Lung (tissue), 12 donors: ENCODE data around the gene TRMT61A. TPM values are rescaled to one million over a fixed set of nuclear protein-coding genes. Genes with fewer than 3 reads are reported as not detected.
A peak's percentile ranks its signal among the peaks of the same experiment; 100 is the strongest.

ENCODE experiments used
- ATAC-seq: fragments of 200-7000 bp; cut with Tn5 transposase; one replicate; pipeline ENCODE4 v1.9.1; 2020; ENCODE audit warnings: moderate number of reproducible peaks; ENCODE audit not compliant: insufficient read depth, low FRiP score
- DNase-seq, 3 donors: peaks; one replicate each; pipeline ENCODE4 v3.0.0-alpha.2; 2013 to 2017
- H3K27ac ChIP-seq, 2 donors: one replicate each; pipeline ENCODE4 v1.5.1; 2013; ENCODE audit warnings: mild to moderate bottlenecking in 2 of 2, moderate library complexity in 2 of 2, control low read depth in 1 of 2, inconsistent platforms in 1 of 2, low read depth in 1 of 2, low read length in 1 of 2
- H3K27me3 ChIP-seq, 3 donors: one replicate each; pipeline ENCODE4 v1.5.1; 2013; ENCODE audit warnings: low read length in 2 of 3; ENCODE audit not compliant: control insufficient read depth in 3 of 3, insufficient read depth in 3 of 3
- H3K36me3 ChIP-seq, 4 donors: one replicate each; pipeline ENCODE4 v1.5.1; 2013; ENCODE audit warnings: low read length in 4 of 4, mild to moderate bottlenecking in 1 of 4, moderate library complexity in 1 of 4; ENCODE audit not compliant: control insufficient read depth in 4 of 4, insufficient read depth in 4 of 4
- H3K4me1 ChIP-seq, 5 donors: one replicate each; pipeline ENCODE4 v1.5.1; 2013; ENCODE audit warnings: low read length in 5 of 5, mild to moderate bottlenecking in 2 of 5, moderate library complexity in 1 of 5; ENCODE audit not compliant: control insufficient read depth in 5 of 5, insufficient read depth in 5 of 5
- H3K4me3 ChIP-seq: one replicate; pipeline ENCODE4 v1.5.1; 2013; ENCODE audit warnings: mild to moderate bottlenecking, control low read depth, moderate library complexity
- H3K9ac ChIP-seq, 2 donors: one replicate each; pipeline ENCODE4 v1.5.1; 2013; ENCODE audit warnings: low read length in 2 of 2, control low read depth in 1 of 2; ENCODE audit not compliant: insufficient read depth in 1 of 2
- H3K9me3 ChIP-seq, 4 donors: one replicate each; pipeline ENCODE4 v1.5.1; 2013; ENCODE audit warnings: low read length in 3 of 4, mild to moderate bottlenecking in 1 of 4, moderate library complexity in 1 of 4; ENCODE audit not compliant: control insufficient read depth in 4 of 4, insufficient read depth in 3 of 4
- WGBS, 2 donors: extraction: QIAGEN DNeasy Blood & Tissue Kit; methylation state at CpG; one replicate each; pipeline ENCODE4 v1.1.7; 2013; 5-methylcytosine and 5-hydroxymethylcytosine counted together
- polyA plus RNA-seq, 2 donors: library from polyadenylated mRNA; stranded (reverse); fragments of 200-250 nt; gene quantifications; one replicate each; pipeline ENCODE4 v1.2.1, GENCODE V29; 2013
- total RNA-seq, 2 donors: library from RNA; depleted of rRNA in 1 of 2; stranded (reverse); fragments of >200 nt in 1 of 2; gene quantifications; one replicate each; pipeline ENCODE4 v1.2.1, GENCODE V29; 2014 to 2021
- TF ChIP-seq, protein P1 (sequence below): IDR thresholded peaks from 2 replicates; pipeline ENCODE4 v1.5.1; 2012; ENCODE audit warnings: mild to moderate bottlenecking; ENCODE audit errors: control extremely low read depth, extremely low read depth
- donor health status: control.
- donor health status: control.
- donor health status: Bipolar disorder and iron deficiency.
- donor health status: healthy.
- donor health status: DM: yes; HTN: yes; CAD: no.

TRMT61A gene
- total and polyA plus RNA-seq, 4 donors: 11.9 to 21.5 (median 16.0) TPM

DNA sequence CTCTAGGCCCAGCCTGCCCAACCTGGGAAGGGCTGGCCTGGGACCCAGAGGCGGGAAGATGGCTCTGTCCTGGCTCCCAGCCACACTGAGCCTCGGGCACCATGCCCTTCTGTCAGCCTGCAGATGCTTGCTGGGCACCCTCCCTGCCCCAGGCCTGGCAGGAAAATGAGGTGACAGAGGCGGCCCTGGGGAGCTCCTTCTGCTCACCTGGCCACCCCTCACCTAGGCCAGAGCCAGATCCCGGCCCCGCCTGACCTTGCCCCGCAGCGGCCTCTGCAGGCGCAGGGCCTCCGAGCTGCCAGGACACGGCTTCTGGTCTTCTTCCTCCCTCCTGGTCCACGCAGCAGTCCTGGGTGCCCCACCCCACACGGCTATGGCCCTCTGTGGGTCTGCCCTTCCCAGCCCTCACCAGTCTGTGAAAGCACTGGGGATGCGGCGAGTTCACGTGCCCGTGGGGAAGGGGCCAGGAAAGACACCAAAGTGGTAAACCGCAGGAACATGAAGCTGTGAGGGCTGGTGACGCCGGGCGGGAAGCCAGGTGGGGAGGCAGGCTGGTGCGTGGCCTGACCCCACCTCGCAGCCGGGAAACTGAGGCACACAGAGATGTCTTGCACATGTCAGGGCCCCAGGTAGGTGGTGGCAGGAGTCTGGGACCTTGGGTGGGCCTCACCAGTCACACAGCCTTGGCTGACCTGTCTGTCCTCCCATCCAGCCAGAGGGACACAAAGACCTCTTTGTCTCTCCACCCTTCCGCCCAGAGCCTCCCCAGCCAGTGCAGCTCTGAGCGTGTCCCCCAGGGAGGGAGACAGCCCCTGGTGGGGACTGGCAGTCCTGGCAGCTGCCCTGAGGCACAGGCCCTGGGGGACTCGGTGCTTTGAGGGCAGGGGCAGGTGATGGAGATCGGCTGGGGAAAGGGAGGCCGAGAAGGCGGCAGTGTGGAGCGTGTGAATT is 20.6 kb downstream of the TRMT61A start:
- ATAC-seq: no peak
- no peak overlapping the region for H3K27ac ChIP-seq

DNA sequence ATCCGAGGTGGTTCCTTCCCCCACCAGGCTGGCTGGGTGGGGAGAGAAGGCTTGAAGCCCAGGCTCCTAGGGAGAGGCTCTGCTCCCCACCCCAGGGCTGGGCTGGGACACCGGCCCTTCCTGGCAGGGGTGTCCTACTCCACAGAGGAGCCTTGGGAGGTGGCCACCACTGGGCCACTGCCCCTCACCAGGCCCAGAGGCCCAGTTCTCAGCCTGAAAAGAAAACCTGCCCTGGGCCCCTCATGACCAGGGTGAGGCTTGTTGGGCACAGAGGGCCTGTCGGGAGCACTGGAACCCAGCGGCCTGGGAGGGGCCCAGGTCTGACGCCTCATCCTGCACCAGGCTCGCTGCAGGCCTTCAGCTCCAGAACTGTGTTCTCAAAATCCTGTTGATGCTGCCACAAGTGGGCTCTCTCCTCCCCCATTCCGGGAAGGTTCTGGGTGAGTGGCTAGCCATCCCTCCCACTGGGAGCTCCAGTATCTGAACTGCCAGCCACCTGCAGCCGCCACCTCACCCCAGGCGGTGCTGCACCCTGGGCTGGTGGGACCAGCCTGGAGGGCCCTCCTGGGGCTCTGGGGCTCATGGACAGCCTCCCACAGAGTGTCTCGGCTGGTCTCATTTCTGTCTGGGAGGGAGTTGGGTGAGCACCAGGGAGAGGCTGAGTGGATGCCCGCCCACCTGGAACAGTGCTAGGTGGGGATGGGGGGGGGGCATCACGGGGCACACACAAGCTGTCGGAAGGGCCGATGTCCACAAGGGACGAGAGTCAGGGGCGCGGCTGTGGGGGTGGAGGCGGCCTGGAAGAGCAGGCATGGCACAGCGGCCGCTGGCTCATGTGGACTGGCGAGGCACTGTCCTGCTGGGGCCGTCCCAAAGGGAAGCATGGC is 21.7 kb downstream of the TRMT61A start:
- WGBS, 2 donors: 77 to 86% methylated on average over 22 of the region's 22 CpGs
- Histone ChIP-seq H3K4me3 (no peak overlapping the region), H3K36me3 (no peaks in the 10 kb centered on the region), H3K27ac (peak overlapping the region; percentile 82 to 90), H3K9me3 (no peaks in the 10 kb centered on the region), H3K27me3 (no peaks in the 10 kb centered on the region), H3K4me1 (peaks cover 0 to 16% (median 4%) of the 10 kb centered on the region in 5 donors), H3K9ac (no peak overlapping the region)
- no peak for DNase-seq
- TF ChIP-seq, protein P1, sequence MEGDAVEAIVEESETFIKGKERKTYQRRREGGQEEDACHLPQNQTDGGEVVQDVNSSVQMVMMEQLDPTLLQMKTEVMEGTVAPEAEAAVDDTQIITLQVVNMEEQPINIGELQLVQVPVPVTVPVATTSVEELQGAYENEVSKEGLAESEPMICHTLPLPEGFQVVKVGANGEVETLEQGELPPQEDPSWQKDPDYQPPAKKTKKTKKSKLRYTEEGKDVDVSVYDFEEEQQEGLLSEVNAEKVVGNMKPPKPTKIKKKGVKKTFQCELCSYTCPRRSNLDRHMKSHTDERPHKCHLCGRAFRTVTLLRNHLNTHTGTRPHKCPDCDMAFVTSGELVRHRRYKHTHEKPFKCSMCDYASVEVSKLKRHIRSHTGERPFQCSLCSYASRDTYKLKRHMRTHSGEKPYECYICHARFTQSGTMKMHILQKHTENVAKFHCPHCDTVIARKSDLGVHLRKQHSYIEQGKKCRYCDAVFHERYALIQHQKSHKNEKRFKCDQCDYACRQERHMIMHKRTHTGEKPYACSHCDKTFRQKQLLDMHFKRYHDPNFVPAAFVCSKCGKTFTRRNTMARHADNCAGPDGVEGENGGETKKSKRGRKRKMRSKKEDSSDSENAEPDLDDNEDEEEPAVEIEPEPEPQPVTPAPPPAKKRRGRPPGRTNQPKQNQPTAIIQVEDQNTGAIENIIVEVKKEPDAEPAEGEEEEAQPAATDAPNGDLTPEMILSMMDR: no peak
- no peak for ATAC-seq

More for the DNA sequence above, 20.6 kb downstream of the TRMT61A start:
- TF ChIP-seq, protein P1: no peak
- Histone ChIP-seq H3K9ac (no peak overlapping the region), H3K4me1 (peaks cover 0 to 18% (median 7%) of the 10 kb centered on the region in 5 donors), H3K9me3 (no peaks in the 10 kb centered on the region), H3K27me3 (no peaks in the 10 kb centered on the region), H3K36me3 (no peaks in the 10 kb centered on the region), H3K4me3 (no peak overlapping the region)
- DNase-seq: peak in 1 of 3 donors; percentile 52
- 89 to 92% methylated on average over 30 of the region's 30 CpGs for WGBS, 2 donors

DNA sequence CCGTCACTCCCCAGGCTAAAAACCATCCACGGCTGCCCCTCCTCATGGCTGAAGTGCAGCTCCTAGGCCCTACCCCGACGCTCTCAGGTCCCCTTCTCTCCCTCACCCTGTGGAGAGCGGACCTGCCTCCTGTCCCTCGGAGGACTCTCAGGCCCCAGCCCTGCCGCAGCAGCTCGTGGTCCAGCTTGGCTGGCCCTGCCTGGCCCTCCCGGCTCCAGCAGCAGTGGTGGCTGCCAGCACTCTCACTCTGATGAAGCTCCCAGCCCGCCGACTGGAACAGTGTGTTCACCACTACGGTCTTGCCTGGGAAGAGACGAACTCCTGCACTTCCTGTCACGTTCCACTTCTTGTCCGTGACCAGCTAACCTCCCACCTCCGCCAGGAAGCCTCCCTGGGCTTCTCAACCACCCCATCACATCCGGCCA is 22.4 kb downstream of the TRMT61A start:
- no peak overlapping the region for H3K4me3 ChIP-seq
- H3K4me1 ChIP-seq: peaks cover 0 to 16% (median 5%) of the 10 kb centered on the region in 5 donors
- TF ChIP-seq, protein P1: no peak
- H3K27me3 ChIP-seq: no peaks in the 10 kb centered on the region
- H3K9me3 ChIP-seq: no peaks in the 10 kb centered on the region
- no peak overlapping the region for H3K9ac ChIP-seq
- DNase-seq (no peak), ATAC-seq (no peak)
- H3K27ac ChIP-seq: peak overlapping the region; percentile 82 to 90
- peaks cover 0 to 2% (median 0%) of the 10 kb centered on the region in 4 donors for H3K36me3 ChIP-seq
- WGBS, 2 donors: 77 to 79% methylated on average over 17 of the region's 17 CpGs
